ENCODE data around the gene TCF12. TPM values are rescaled to one million over a fixed set of nuclear protein-coding genes. Genes with fewer than 3 reads are reported as not detected.
A peak's percentile ranks its signal among the peaks of the same experiment; 100 is the strongest.

TCF12 gene
- total RNA-seq, 1 experiment from 2014 or later: 98.7 TPM

GRCh38 chr15:57017024-57017423 lies 98.6 kb downstream of the TCF12 start:
- DNase-seq (ENCODE audit: low spot score): no peak

GRCh38 chr15:57018151-57018550 lies 99.7 kb downstream of the TCF12 start:
- no peak for DNase-seq (ENCODE audit: low spot score)

GRCh38 chr15:57019496-57020160 lies 101.2 kb downstream of the TCF12 start:
- DNase-seq (ENCODE audit: low spot score): no peak

DNA sequence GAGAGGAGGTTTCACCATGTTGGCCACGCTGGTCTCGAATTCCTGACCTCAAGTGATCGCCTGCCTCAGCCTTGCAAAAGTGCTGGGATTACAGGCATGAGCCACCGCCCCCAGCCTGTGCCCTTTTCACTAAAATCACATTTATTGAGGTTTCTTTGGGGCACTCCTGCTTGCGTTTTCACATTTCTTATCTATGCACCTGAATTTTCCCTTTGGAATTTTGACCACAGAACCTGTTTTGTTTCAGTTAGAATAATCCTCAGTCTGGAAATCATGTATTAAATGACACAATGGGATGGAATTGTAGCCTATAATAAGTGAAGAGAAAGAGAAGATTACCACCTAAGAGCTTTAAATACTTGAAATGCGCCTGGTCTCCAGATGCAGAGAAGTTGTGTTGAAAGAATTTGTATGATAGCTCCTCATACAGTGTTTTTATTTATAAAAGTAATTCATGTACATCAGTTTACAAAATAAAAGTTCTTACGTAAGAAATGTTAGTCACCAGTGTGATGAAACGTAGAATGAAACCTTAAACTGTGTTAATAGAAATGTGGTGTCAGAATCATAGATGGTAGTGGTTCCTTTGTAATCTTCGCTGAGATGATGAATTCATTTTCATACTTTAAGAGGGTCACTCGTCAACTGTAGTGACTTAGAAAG lies 107.0 kb downstream of the TCF12 start:
- DNase-seq (ENCODE audit: low spot score): peak; percentile 44

DNA sequence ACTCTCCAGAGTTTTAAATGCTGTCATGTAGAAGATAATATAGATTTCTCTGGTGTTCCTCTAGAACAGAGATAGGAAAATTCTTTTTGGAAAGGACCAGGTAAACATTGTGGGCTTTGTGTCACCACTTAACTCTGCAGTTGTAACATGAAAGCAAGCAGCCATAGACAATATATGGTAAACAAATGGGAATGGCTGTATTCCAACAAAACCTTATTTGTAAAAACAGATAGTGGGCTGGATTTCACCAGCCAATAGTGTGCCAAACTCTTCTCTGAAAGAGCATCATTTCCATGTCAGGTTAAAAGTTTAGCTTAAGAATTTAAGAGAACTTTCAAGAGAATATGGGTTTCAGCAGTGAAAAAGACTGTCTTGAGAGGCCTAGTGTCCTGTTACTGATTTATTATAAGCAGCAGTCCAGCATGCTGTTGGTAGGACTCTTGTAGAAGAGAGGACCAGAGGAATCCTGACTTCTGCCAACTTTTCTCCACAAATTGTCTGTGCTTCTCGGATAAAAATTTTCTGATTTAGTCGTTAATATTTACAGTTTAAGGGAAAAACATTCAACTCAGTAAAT lies 107.7 kb downstream of the TCF12 start:
- DNase-seq (ENCODE audit: low spot score): peak; percentile 15

DNA sequence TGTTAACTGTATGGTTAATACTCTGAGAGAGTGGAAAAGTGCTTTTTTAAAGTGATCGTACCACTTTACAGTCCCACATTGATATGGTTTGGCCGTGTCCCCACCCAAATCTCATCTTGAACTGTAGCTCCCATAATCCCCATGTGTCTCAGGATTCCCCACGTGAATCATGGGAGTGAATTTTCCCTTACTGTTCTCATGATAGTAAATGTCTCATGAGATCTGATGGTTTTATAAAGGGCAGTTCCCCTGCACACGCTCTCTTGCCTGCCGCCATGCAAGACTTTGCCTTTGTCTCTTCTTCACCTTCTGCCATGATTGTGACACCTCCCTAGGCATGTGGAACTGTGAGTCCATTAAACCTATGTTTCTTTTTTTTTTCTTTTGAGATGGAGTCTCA lies 109.2 kb downstream of the TCF12 start:
- no peak for DNase-seq (ENCODE audit: low spot score)

- DNase-seq (ENCODE audit: low spot score): no peak
These were observed 109.7 kb downstream of the TCF12 start for GRCh38 chr15:57028176-57028575.

DNA sequence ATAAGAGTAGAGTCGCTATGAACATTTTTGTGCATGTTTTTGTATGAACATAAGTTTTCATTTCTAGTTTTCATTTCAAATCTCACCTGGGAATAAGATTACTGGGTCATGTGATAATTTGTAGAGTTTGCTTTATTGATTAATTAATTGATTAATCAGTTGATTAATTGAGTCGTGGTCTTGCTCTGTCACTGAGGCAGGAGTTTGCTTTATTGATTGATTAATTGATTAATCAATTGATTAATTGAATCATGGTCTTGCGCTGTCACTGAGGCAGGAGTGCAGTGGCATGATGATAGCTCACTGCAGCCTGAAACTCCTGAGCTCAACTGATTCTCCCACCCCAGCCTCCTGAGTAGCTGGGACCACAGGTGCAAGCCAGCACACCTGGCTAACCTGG lies 111.6 kb downstream of the TCF12 start:
- DNase-seq (ENCODE audit: low spot score): no peak

DNA sequence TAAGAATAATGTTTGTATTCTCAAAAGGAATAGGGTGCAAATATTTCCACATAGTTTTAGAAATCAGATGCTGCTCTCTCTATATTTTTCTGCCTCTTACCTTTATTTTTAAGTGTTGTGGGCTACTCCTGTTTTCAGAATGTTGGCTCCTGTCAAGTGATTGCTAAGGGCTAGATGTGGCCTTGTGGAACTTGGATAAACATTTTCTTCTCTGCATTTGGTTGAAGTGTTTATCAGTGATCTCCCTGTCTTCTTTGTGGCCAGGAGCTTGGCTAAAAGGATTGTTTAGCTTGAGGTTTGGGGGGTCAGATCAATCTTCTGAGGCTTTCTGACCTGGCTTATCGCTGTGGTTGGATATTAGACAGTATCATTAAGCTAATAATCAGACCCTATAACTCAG lies 112.6 kb downstream of the TCF12 start:
- no peak for DNase-seq (ENCODE audit: low spot score)

- peak; percentile 37 for DNase-seq (ENCODE audit: low spot score)
These were observed 113.2 kb downstream of the TCF12 start for GRCh38 chr15:57031605-57032004.

- no peak for DNase-seq (ENCODE audit: low spot score)
These were observed 113.9 kb downstream of the TCF12 start for GRCh38 chr15:57032338-57032737.

- DNase-seq (ENCODE audit: low spot score): no peak
These were observed 115.4 kb downstream of the TCF12 start for GRCh38 chr15:57033715-57034439.

GRCh38 chr15:57034613-57035012 lies 116.2 kb downstream of the TCF12 start:
- DNase-seq (ENCODE audit: low spot score): no peak

DNA sequence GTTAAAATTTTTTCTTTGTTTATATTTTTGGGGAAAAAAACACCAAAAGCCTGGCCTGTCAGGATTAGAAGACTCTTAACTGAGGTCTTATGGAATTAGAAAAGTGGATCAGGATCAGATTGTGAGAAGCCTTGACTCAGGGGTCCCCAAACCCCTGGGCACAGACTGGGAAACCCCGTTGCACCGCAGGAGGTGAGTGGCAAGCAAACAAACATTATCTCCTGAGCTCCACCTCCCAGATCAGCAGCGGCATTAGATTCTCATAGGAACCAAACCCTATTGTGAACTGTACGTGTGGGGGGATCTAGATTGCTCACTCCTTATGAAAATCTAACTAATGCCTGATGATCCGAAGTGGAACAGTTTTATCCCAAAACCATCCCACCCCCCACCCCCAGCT lies 117.2 kb downstream of the TCF12 start:
- DNase-seq (ENCODE audit: low spot score): no peak

DNA sequence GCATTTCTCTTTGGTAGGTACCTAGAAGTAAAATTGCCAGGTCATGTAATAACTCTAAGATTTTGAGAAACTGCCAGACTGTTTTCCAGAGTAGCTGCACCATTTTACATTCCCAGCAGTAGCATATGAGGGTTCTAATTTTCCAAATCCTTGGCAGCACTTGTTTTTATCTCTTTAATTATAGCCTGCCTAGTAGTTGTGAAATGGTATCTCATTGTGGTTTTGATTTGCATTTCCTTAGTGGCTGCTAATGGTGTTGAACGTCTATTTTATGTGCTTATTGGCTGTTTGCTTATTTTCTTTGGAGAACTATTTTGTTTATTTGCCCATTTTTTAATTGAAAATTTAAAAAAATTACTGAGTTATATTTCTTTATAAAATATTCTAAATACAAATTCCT lies 117.9 kb downstream of the TCF12 start:
- DNase-seq (ENCODE audit: low spot score): no peak

DNA sequence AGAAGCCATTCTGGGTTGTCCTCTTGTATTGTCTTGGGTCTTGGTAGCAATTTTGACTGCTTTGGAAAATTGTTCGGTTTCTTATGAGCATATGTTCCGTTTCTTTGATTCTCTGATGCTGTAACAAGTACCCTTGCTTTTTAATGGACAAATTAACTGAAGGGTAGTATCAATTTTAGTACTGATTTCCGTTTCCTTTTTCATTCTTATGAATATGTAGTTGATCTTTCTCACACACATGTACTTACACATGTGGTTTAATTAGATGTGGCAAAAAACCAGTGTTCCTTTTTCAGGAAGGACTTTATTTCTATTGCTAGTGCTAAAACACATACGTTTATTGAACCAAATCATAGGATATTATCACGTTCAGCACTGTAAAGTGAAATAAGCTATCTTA lies 119.1 kb downstream of the TCF12 start:
- DNase-seq (ENCODE audit: low spot score): no peak

DNA sequence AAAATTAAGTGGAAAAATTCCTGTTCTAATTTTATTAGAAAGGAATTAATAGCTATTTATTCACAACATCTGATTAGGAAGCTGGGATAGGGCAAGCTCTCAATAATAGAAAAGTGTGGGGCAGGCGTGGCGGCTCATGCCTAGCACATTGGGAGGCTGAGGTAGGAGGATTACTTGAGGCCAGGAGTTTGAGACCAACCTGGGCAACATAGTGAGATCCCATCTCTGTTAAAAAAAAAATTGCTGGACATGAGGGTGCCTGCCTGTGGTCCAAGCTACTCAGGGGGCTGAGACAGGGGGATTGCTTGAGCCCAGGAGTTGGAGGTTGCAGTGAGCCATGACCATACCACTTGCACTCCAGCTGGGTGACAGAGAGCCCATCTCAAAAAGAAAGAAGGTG lies 119.6 kb downstream of the TCF12 start:
- no peak for DNase-seq (ENCODE audit: low spot score)

GRCh38 chr15:57038496-57038895 lies 120.1 kb downstream of the TCF12 start:
- DNase-seq (ENCODE audit: low spot score): no peak

DNA sequence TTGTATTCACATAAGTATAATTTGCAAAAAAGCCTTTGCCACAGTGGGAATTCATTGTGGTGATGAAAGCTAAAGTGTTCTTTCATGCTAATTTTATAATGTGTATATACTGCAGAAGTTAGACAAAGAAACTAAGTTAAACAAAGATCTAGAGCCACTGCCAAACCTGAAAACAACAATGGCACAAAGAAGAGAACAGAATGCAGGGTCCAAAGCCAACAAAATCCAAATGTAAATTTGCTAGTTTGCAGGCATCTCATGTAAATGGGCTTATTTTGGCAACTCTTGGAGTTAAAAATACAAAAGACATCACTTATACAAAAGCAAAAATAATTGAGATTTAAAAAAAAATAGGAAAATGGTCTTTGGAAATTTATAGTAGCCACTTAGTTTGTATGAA lies 123.0 kb downstream of the TCF12 start:
- no peak for DNase-seq (ENCODE audit: low spot score)

GRCh38 chr15:57044072-57044702 lies 125.7 kb downstream of the TCF12 start:
- no peak for DNase-seq (ENCODE audit: low spot score)

GRCh38 chr15:57044970-57045369 lies 126.5 kb downstream of the TCF12 start:
- DNase-seq (ENCODE audit: low spot score): no peak

DNA sequence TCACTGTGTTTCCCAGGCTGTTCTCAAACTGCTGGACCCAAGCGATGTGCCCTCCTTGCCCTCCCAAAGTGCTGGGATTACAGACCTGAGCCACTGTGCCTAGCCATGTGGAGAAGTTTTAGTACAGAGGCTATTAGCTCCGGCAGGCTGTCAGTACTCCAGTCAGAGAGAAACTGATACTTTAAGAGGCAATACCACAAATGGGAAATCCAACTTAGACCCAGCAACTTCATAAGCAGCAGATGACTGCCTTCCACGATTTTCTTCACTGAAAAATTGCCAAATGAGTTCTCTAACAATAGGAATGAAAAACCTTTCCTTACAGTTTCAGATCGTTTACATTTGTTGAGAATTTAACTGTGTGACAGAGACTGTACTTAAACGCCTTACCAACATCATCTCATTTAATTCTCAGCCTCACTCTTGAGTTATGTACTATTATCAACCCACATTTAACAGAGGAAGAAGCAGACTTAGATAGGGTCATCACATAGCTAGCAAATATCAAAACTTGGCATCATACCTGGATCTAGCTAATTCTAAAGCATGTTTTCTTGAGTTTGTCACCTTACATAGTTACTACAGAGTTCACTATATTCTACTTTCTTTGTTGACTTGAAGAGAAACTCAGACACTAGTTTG lies 127.4 kb downstream of the TCF12 start:
- no peak for DNase-seq (ENCODE audit: low spot score)

Data from H4 (cell line).